ENCODE measurements around the gene DDAH1.

Gene DDAH1

DNA sequence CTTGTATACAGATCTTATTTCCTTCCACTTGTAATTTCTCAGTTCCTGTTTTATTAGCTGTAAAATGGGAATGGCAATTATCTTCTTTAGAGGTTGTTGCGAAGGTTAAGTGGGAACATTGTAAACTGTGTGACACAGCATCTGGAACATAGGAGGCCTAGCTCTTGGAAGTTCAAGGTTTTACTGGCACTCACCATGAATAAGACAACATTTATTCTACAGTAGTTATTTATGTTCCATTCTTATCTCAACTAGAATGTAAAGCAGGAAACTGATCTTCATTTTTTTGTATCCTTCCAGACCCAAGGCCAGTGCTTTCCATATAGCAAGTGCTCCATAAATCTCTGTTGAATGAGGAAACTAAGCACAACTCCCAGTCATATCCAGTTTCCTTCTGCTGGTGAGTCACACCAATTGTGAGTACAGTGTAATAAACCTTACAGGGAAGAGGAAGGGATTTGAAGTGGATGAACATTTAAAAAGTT lies 189.9 kb downstream of the DDAH1 start:
- no peak for DNase-seq (ENCODE audit: low spot score)

DNA sequence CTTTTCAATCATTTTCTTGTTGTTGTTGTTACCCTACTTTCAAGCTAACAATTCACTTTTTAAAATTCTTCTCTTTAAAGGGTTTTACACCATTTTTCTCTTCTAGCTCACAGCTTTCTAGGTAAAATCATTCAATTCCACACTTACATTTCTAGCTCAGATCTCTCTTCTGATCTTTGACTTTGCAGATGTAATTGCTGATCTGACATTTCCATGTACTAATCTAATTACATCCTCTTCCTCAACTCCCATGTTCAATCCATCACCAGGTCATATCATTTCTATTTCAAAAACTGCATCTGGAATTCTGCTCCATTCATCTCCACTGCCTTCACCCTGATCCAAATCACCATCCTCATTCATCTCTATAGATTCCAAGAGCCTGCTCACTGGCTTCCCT lies 191.6 kb downstream of the DDAH1 start:
- no peak for DNase-seq (ENCODE audit: low spot score)

DNA sequence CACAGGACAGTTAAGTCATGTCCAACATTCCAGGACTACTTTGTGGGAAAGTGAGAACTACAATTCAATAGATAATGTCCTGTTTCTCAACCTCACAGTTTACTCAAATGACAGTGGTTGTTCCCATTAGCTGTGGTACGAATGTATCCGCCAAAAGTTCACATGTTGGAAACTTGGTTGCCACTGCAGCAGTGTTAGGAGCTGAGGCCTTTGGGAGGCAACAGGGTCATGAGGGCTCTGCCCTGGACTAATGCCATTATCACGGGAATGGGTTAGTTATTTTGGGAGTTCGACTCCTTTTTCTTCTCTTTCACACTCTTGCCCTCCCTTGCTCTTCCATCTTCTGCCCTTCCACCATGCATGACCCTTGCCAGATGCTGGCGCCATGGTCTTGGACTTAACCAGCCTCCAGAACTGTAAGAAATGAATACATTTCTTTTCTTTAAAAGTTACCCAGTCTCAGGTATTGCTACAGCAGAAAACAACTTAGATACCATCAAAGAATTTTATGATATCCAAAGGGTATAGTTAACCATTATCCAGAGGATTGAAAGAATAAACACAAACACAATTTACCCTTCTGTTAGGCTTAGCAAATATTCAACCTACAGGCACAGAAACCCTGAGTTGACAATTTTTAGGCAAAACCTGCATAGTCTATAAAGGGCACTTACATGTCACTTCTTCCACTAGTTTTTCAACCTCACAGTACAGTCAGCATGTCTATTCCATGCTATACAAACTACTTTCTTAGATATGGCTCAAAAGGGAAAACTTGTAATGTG lies 196.0 kb downstream of the DDAH1 start:
- no peak for DNase-seq (ENCODE audit: low spot score)
